Vagina (tissue), 2 donors: ENCODE measurements around the gene MB21D2. TPM values are rescaled to one million over a fixed set of nuclear protein-coding genes. Genes with fewer than 3 reads are reported as not detected.
"Not testable (repeated sequence)": the region's sequence is repeated elsewhere in the genome, so short reads cannot be mapped to it uniquely, and the experiment has no call there.

Experiments used
- DNase-seq, 2 donors: peaks; one replicate each; pipeline ENCODE4 v3.0.0-alpha.2; 2017; ENCODE audit errors: extremely low spot score in 2 of 2
- H3K27ac ChIP-seq: fragments of 200-600 bp; sonication (generic); one replicate; pipeline ENCODE4 v1.5.1; 2019
- H3K27me3 ChIP-seq: fragments of 200-600 bp; sonication (generic); one replicate; pipeline ENCODE4 v1.5.1; 2019
- H3K36me3 ChIP-seq, 2 donors: fragments of 200-600 bp; sonication (generic); one replicate each; pipeline ENCODE4 v1.5.1; 2017 to 2019
- H3K4me1 ChIP-seq: fragments of 200-600 bp; sonication (generic); one replicate; pipeline ENCODE4 v1.5.1; 2019
- H3K4me3 ChIP-seq, 2 donors: fragments of 200-600 bp; sonication (generic); 1 replicate in 1 of 2; 2 replicates in 1 of 2; pipeline ENCODE4 v1.5.1; 2016 to 2019
- H3K9me3 ChIP-seq: fragments of 200-600 bp; sonication (generic); one replicate; pipeline ENCODE4 v1.5.1; 2019
- CTCF ChIP-seq, 3 experiments: fragments of 450-650 bp in 2 of 3; fragments of 200-600 bp in 1 of 3; sonication (generic) in 1 of 3; IDR thresholded peaks; one replicate each; pipeline ENCODE4 v1.5.1; 2017 to 2019; ENCODE audit warnings: antibody characterized with exemption in 3 of 3, mild to moderate bottlenecking in 2 of 3, moderate library complexity in 2 of 3
- POLR2A ChIP-seq, 2 donors: fragments of 450-650 bp; IDR thresholded peaks; one replicate each; pipeline ENCODE4 v1.6.1; 2017; ENCODE audit warnings: antibody characterized with exemption in 2 of 2, mild to moderate bottlenecking in 2 of 2, moderate library complexity in 2 of 2
- POLR2AphosphoS5 ChIP-seq, 2 donors: sonication (generic); formaldehyde crosslinking; IDR thresholded peaks; one replicate each; pipeline ENCODE4 v1.9.0; 2017; ENCODE audit warnings: antibody characterized with exemption in 2 of 2, mild to moderate bottlenecking in 2 of 2, low read depth in 1 of 2; ENCODE audit not compliant: insufficient read depth in 1 of 2
- intact Hi-C: fragments of 100-400 bp; cut with DNase I; formaldehyde crosslinking; loops from one replicate; pipeline ENCODE4 v1.15.1; 2023
- total RNA-seq: library from RNA; depleted of rRNA; stranded (reverse); fragments of >200 nt; gene quantifications from one replicate; pipeline ENCODE4 v1.2.3, GENCODE V29; 2016

Gene MB21D2, protein sequence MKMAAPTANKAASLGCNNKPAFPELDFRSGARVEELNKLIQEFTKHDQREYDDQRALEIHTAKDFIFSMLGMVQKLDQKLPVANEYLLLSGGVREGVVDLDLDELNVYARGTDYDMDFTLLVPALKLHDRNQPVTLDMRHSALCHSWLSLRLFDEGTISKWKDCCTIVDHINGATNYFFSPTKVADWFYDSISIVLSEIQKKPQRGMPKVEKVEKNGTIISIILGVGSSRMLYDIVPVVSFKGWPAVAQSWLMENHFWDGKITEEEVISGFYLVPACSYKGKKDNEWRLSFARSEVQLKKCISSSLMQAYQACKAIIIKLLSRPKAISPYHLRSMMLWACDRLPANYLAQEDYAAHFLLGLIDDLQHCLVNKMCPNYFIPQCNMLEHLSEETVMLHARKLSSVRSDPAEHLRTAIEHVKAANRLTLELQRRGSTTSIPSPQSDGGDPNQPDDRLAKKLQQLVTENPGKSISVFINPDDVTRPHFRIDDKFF
- 5.6 TPM for total RNA-seq

DNA sequence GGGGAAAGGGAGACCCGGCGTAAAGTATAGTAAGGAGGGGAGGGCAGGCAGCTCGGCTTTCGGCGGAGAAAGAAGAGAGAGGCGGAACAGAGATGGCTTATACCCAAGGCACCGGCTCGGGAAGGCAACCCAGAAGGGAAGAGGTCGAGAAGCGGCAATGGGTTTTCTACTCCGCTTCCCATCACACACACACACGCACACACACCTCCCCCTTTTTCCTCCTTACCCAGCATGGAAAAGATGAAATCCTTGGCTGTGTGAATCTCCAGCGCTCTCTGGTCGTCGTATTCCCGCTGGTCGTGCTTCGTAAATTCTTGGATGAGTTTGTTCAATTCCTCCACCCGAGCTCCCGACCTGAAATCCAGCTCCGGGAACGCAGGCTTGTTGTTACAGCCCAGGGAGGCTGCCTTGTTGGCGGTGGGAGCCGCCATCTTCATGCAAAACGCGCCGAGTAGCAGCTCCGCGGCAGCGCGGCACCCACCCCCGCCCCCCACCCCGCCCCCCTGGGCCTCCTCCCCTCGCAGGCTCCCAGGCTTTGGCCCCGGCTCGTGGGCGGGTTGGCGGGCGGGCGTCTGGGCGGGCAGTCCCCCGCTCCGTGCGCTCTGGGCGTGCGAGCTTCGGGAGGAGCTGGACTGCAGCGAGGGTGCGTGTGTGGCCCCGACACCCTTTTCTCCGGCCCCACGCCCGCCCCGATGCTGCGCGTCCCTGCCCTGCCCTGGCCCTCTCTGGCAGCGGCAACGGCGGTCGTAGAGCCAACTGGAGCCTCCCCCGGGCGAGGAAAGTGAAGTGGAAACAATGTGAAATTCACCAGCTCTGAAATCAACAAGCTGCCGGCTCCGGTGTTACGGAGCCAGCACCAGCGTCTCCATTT, at the start of gene MB21D2:
Gene MB21D2, minus strand, starts transcription at position 453 of the 871 bp plus-strand sequence. Its CDS starts 16 bp downstream, at position 437.
- intact Hi-C loops, result loop anchor here (5.0 kb wide), 1 partner anchor 125 kb away; no protein-coding TSS in a partner anchor
- Histone ChIP-seq H3K4me1 (peaks cover 19% of the 10 kb centered on the region), H3K27me3 (no peaks in the 10 kb centered on the region), H3K27ac (peak within 1 kb of the TSS; percentile 91), H3K4me3 (peak within 1 kb of the TSS; percentile 61 to 81), H3K36me3 (no peaks in the 10 kb centered on the region), H3K9me3 (no peaks in the 10 kb centered on the region)
- no peak for TF ChIP-seq CTCF (IDR thresholded peaks at IDR 0.05)
- peak in 1 of 2 donors; percentile 20 for TF ChIP-seq POLR2A (IDR thresholded peaks at IDR 0.05)
- peak; percentile 41 to 89 for TF ChIP-seq POLR2AphosphoS5 (IDR thresholded peaks at IDR 0.05; ENCODE audit: insufficient read depth in 1 of 2, low read depth in 1 of 2)
- DNase-seq, result peak in 1 of 2 donors; percentile 88

GRCh38 chr3:192964959-192965719, 47.5 kb upstream of the MB21D2 start:
- H3K36me3 ChIP-seq, H3K4me1 ChIP-seq, H3K27me3 ChIP-seq, DNase-seq, intact Hi-C loops, H3K9me3 ChIP-seq, H3K4me3 ChIP-seq, H3K27ac ChIP-seq: not testable (repeated sequence)

DNA sequence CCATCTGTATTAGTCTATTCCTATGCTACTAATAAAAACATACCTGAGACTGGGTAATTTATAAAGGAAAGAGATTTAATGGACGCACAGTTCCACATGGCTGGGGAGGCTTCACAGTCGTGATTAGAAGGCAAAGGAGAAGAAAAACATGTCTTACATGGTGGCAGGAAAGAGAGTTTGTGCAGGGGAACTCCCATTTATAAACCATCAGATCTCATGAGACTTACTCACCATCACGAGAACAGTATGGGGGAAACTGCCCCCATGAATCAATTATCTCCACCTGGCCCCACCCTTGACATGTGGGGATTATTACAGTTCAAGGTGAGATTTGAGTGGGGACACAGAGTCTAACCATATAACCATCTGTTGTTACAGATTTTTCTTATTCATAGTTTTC, 42.1 kb upstream of the MB21D2 start:
- TF ChIP-seq CTCF (IDR thresholded peaks at IDR 0.05) (no peak), POLR2A (IDR thresholded peaks at IDR 0.05) (no peak), POLR2AphosphoS5 (IDR thresholded peaks at IDR 0.05; ENCODE audit: insufficient read depth in 1 of 2, low read depth in 1 of 2) (no peak)
- intact Hi-C loops, result no loop called here
- no peaks in the 10 kb centered on the region for H3K4me1 ChIP-seq
- no peak for DNase-seq
- no peaks in the 10 kb centered on the region for H3K27me3 ChIP-seq
- no peak overlapping the region for H3K4me3 ChIP-seq
- no peak overlapping the region for H3K27ac ChIP-seq
- H3K36me3 ChIP-seq, result no peaks in the 10 kb centered on the region
- H3K9me3 ChIP-seq, result no peaks in the 10 kb centered on the region

GRCh38 chr3:192958219-192958872, 40.7 kb upstream of the MB21D2 start:
- Histone ChIP-seq H3K4me3 (no peak overlapping the region), H3K36me3 (no peaks in the 10 kb centered on the region), H3K27me3 (no peaks in the 10 kb centered on the region), H3K4me1 (no peaks in the 10 kb centered on the region), H3K27ac (no peak overlapping the region), H3K9me3 (no peaks in the 10 kb centered on the region)
- no peak for TF ChIP-seq CTCF (IDR thresholded peaks at IDR 0.05)
- TF ChIP-seq POLR2AphosphoS5 (IDR thresholded peaks at IDR 0.05; ENCODE audit: insufficient read depth in 1 of 2, low read depth in 1 of 2), result no peak
- no peak for TF ChIP-seq POLR2A (IDR thresholded peaks at IDR 0.05)
- intact Hi-C loops, result no loop called here
- DNase-seq, result no peak
